SW 1271 (cell line): ENCODE results near the gene DHRSX.
"Not testable (repeated sequence)": the region's sequence is repeated elsewhere in the genome, so short reads cannot be mapped to it uniquely, and the experiment has no call there.

Experiments
- DNase-seq, 2 experiments: peaks; one replicate each; lab custom pipeline; 2025; lab: John Stamatoyannopoulos, UW

DHRSX gene

DNA sequence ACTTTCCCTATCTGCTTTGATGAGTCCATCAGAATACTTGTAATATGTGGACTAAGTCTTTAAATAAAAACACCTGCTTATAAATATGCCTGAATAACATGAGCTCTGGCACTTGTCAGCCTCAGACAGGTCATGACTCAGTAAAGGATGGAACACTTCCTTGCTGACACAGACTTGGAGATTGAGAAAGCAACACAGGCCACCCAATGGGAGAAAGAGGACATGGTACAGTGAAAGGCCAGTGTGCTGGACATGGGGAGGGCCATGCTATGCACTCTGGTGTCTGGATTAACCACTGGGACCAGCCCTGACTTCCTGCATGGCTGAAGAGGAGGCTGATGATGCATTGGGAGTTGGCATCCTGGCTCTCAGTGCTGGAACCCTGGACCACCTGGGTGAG, 149.5 kb downstream of the DHRSX start:
- DNase-seq, result no peak

DNA sequence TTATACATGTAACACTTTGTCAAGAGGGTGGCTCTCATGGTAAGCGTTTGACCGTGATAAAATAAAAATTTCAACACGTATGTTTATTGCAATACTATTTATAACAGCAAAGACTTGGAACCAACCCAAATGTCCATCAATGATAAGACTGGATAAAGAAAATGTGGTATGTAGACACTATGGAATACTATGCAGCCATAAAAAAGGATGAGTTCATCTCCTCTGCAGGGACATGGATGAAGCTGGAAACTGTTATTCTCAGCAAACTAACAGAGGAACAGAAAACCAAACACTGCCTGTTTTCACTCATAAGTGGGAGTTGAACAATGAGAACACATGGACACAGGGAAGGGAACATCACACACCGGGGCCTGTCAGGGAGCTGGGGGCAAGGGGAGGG, 150.1 kb downstream of the DHRSX start:
- not testable (repeated sequence) for DNase-seq

DNA sequence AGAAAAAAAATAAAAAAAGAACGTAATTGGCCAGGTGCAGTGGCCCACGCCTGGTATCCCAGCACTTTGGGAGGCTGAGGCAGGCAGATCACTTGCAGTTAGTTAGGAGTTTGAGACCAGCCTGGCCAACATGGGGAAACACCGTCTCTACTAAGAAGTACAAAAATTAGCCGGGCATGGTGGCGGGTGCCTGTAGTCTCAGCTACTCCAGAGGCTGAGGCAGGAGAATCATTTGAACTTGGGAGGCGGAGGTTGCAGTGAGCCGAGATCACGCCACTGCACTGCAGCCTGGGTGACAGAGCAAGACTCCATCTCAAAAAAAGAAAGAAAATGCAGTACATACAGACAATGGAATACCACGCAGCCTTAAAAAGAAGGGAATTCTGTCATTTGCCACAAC, 150.7 kb downstream of the DHRSX start:
- not testable (repeated sequence) for DNase-seq

- DNase-seq, result no peak
Observed at GRCh38 chrX:2348211-2348610, 152.6 kb downstream of the DHRSX start.

GRCh38 chrX:2346158-2346557, 154.6 kb downstream of the DHRSX start:
- no peak for DNase-seq

DNA sequence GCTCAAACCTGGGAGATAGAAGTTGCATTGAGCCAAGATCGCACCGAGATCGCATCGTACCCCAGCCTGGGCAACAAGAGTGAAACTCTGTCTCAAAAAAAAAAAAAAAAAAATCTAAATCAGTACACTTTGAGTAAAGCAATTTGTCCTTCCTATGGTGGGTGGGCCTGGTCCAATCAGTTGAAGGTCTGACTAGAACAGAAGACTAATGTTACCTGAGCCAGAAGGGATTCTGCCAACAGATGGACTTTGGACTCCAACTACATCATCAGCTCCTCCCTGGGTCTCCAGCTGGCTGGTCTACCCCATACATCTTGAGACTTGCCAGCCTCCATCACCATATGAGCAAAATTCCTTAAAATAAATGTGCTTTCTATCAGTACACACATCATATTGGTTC, 155.2 kb downstream of the DHRSX start:
- DNase-seq, result no peak

DNA sequence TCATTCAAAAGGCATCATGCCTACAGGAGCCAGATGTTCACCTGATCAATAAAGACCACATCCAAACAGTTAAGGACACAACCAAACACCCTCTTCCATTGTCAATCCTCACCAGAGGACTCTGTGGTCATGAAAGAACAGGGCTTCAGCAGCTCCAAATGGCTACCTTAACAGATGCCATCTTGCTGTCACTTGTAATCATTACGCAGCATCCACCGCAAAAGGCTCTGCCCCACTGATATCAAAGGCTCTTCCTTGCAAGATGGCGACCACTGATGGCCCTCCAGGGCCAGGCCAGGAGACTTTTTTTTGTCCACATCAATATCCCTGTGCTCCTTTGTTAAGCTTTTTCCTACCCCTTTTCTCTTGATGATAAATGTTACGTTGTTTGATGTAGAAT, 157.4 kb downstream of the DHRSX start:
- no peak for DNase-seq

DNA sequence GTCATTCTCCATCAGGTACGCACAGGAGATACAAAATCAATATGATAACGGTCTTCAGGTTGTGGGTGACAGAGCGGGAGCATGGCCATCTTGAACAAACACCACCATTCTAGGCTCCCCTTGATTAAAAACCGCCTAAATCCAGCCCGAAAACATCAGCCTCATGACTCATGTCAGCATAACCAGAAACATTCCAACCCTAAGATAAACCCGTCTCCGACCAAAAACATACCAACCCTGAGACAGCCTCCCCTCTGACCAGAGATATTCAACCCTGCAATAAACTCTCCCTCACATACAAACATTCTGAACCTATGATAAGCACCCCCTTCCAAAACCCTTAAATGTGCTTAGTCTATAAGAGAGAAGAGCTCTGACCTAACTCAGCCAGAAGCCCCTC, 157.9 kb downstream of the DHRSX start:
- DNase-seq, result no peak

DNA sequence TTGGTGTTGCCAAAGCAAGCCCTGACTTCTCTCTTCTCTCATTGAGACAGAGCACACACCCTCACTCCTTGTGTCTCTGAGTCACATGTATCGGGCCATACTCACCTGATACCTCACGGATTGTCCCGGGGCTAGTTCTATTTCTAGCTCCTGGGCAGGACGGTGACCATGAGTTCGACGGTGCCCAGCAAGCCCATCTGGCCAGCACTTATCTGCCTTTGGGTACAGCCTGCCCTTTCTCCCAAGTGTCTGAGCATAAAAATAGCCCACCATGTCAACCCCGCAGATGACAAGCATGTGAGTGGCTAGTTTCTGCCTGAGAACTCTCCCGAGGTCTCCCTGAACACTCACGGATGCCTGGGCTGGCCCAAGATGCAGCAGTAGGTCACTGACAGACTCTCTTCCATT, 158.5 kb downstream of the DHRSX start:
- DNase-seq, result no peak

DNA sequence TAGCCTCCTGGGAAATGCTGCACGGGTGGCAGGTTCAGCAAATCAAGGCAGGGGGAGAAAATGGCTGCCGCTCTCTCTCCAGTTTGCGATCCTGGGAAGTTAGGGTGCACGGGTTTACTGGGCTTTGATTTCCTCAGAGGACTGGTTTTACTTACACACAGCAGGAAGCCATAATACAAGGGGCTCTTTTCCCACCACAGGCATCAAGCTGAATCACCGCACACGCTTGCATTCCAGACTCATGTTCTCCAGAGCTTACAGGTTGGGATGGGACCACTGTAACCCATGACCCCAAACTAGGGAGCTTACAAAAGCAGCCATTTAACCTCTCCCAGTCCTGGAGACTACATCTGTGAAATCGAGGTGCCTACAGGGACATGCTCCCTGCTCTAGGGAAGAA, 159.8 kb downstream of the DHRSX start:
- DNase-seq, result no peak

DNA sequence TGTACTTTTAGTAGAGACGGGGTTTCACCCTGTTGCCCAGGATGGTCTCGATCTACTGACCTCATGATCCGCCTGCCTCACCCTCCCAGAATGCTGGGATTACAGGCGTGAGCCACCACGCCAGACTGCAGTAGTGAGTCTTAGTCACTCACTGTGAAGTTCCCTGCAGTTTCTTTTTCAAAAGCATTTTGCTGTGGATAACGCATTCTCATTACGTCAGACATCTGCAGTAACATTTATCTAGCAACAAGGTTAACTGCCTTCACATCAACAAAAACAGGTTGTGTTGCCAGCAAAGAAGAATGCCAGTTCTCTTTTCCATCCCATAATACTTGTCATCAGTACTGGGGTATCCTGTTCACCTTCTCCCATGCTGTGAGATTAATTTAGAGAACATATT, 164.6 kb downstream of the DHRSX start:
- no peak for DNase-seq

DNA sequence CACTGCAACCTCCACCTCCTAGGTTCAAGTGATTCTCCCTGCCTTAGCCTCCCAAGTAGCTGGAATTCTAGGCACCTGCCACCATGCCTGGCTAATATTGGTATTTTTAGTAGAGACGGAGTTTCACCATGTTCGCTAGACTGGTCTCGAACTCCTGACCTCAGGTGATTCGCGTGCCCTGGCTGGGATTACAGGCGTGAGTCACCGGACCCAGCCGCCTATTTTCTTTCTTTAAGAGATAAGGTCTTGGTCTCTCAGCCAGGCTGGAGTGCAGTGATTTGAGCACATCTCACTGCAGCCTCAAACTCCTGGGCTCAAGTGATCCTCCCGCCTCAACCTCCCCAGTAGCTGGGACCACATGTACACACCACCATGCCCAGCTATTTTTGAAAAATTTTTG, 166.5 kb downstream of the DHRSX start:
- no peak for DNase-seq

- DNase-seq, result no peak
Observed at GRCh38 chrX:2332252-2332651, 168.5 kb downstream of the DHRSX start.

DNA sequence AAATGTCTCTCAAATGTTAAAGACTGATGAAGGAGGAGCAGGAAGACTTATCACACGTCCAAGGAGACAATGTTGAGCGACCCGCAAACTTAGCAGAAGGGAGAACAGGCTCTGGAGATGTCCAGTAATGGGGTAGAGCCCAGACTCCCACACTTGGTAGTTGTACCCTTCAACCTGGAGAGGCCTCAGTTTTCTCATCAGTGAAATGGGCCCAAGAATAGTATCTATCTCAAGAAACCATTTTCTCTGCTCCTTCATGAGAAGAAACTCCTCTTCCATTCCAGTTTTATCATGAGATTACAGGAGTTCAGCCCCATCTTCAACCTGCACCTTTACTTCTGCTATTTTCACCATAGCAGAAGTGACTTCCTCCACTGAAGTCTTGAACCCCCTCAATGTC, 169.9 kb downstream of the DHRSX start:
- DNase-seq, result no peak

GRCh38 chrX:2330487-2330886, 170.3 kb downstream of the DHRSX start:
- DNase-seq, result no peak

- DNase-seq, result no peak
Observed at GRCh38 chrX:2327423-2327822, 173.4 kb downstream of the DHRSX start.

DNA sequence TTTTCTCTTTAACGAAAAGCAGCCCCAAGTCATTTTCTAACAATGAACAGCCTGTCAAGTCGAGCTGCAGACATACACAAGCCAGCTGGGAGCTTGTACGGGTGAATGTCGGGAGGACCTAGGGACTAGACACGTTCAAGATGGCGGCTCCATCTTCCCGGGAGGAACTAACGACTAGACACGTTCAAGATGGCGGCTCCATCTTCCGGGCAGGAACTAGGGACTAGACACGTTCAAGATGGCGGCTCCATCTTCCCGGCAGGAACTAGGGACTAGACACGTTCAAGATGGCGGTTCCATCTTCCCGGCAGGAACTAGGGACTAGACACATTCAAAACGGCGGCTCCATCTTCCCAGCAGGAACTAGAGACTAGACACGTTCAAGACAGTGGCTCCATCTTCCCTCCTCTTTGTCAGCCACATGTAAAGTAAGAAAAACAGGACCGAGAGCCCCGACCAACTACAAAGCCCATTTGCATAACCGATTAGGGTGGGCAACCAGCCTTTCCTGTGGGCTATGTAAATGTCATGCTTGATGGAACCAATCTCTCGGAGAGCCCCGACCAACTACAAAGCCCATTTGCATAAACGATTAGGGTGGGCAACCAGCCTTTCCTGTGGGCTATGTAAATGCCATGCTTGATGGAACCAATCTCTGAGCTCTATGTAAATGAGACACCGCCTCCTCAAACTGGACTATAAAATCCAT, 175.5 kb downstream of the DHRSX start:
- DNase-seq, result no peak

GRCh38 chrX:2324151-2324550, 176.6 kb downstream of the DHRSX start:
- DNase-seq, result no peak

- DNase-seq, result no peak
Observed at GRCh38 chrX:2321411-2321810, 179.4 kb downstream of the DHRSX start.

DNA sequence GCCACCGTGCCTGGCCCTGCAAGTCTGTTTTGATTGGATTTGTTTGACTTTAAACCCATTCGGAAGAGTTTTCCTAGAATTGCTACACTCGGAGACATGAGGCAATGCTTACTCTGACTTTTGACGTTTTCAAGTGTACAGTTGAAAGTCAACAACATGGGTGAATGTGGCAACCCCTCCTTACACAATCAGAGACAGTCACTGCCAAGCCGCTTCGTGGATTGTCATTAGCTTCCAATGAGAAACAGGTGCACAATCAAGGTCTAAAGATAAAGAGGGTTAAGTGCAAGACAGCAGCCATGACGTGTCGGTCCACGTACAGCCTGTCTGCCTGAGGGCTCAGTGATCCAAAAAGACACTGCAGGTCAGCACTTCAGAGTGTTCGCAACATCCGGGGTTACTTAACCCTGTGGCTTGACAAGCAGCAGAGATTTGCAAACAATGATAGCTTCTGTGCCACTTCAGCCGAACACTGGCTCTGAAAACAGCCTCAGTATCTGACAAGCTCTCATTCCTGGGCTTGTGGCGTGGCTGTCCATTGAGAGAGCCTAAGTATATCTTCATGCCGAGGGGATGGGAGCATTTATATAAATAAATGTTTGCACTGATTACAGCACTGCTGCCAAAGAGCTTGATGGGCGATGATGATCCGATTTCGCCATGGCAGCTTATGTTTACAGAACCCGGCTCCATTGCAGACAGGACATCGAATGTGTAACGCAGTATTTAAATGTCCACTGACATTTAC, 180.0 kb downstream of the DHRSX start:
- DNase-seq, result no peak

- DNase-seq, result no peak
Observed at GRCh38 chrX:2320089-2320488, 180.7 kb downstream of the DHRSX start.

- no peak for DNase-seq
Observed at GRCh38 chrX:2318371-2318770, 182.4 kb downstream of the DHRSX start.

DNA sequence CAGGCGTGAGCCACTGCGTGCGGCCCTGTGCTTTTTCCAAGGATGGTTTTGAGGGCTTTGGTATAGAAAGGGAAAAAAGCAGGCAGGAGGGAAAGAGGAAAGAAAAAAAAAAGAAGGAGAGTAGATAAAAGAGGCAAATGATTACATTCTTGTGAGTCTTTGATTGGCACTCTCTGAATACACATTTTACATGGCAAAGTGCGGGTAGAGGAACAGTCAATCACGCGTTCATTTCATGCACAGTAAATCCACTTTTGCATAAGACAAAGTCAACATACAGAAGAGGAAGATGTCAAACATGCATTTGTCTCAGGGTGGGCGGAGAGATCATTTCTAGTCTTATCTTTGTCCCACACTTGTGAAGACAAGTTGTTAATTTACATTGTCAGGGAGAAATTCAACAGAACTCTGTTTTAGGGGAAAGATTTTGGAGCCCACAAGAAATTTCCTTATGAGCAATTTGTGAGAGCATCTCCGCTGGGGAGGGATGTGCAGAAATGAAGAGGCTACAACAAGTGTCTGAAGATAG, 183.2 kb downstream of the DHRSX start:
- no peak for DNase-seq

DNA sequence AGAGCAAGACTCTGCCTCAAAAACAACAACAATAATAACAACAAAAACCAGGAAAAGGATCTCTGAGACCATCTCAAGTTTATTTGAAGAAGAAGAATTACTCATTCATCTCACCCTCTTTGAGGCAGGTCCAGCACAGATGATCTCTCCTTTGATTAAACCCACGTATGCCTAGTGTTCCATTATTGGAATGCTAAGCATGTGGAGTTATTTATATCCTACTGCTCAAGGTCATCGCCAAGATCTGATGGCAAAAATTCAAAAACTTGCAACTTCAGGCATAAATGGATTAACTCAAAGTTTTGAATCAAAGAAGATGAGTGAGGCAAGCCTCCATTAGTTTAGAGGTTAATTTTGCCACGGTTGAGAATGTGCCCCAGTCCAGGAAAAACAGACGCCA, 184.2 kb downstream of the DHRSX start:
- DNase-seq, result no peak
